ENCODE measurements around the gene TOMT. TPM values are rescaled to one million over a fixed set of nuclear protein-coding genes. Genes with fewer than 3 reads are reported as not detected.
"Not testable (repeated sequence)": the region's sequence is repeated elsewhere in the genome, so short reads cannot be mapped to it uniquely, and the experiment has no call there.

TOMT gene
- total RNA-seq, 1 donor from 2014 or later: not detected

GRCh38 chr11:72129381-72129780, 23.7 kb downstream of the TOMT start:
- no peaks in the 10 kb centered on the region for H3K36me3 Mint-ChIP-seq
- DNase-seq (ENCODE audit: low spot score in 2 of 2, unreplicated experiment in 2 of 2): no peak
- no peak overlapping the region for H3K27ac Mint-ChIP-seq
- peaks cover 25% of the 10 kb centered on the region for H3K9me3 Mint-ChIP-seq
- no peaks in the 10 kb centered on the region for H3K4me1 Mint-ChIP-seq
- TF ChIP-seq CTCF (IDR thresholded peaks at IDR 0.05; ENCODE audit: unreplicated experiment): no peak
- H3K4me3 Mint-ChIP-seq: no peak overlapping the region
- peaks cover 25% of the 10 kb centered on the region for H3K27me3 Mint-ChIP-seq (ENCODE audit: low read depth)

DNA sequence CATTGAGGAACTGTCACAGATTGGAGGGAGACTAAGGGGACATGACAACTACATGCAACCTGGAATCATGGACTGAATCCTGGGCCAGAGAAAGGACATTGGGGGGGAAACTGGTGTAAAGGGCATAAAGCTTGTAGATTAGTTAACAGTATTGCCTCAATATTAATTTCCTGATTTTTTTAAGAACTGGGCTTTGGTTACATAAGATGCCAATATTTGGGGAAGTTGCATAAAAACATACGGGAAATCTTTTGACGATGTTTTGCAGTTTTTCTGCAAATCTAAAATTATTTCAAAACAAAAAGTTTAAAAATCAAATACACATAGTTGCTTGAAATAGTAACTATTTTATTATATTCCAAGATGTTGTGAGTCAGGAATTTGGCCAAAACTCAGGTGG, 26.9 kb downstream of the TOMT start:
- Mint-ChIP-seq H3K4me1 (no peaks in the 10 kb centered on the region), H3K27me3 (ENCODE audit: low read depth) (peaks cover 25% of the 10 kb centered on the region), H3K36me3 (no peaks in the 10 kb centered on the region), H3K27ac (no peak overlapping the region), H3K9me3 (peaks cover 15% of the 10 kb centered on the region), H3K4me3 (no peak overlapping the region)
- no peak for TF ChIP-seq CTCF (IDR thresholded peaks at IDR 0.05; ENCODE audit: unreplicated experiment)
- DNase-seq (ENCODE audit: low spot score in 2 of 2, unreplicated experiment in 2 of 2): no peak

DNA sequence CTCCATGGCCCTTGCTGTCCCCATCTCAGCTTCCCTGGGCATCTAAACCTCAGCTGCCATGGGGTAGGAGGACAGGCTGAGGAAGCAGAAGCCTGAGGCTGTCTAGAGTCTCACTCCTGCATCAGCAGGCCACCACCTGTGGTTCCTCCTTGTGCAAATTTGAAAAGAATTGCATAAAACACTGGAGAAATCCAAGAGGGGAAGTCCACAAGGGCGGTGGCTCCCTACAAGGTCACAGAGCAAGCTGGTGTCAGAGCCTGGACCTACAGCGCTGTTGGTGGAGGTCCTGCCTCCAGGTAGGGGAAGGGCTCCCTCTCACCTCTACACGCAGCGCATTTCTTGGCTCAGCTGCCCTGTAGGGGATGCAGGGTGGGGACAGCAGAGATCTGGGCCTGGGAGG, 29.7 kb downstream of the TOMT start, which contains the start of gene FOLR3:
FOLR3 (plus strand) TSS at position 253 of the 400 bp plus-strand sequence. CDS start 228 bp downstream, outside the sequence.
- not testable (repeated sequence) for DNase-seq (ENCODE audit: low spot score in 2 of 2, unreplicated experiment in 2 of 2); H3K4me3 Mint-ChIP-seq; H3K9me3 Mint-ChIP-seq; H3K36me3 Mint-ChIP-seq; H3K4me1 Mint-ChIP-seq; H3K27ac Mint-ChIP-seq
- peaks cover 21% of the 10 kb centered on the region for H3K27me3 Mint-ChIP-seq (ENCODE audit: low read depth)

DNA sequence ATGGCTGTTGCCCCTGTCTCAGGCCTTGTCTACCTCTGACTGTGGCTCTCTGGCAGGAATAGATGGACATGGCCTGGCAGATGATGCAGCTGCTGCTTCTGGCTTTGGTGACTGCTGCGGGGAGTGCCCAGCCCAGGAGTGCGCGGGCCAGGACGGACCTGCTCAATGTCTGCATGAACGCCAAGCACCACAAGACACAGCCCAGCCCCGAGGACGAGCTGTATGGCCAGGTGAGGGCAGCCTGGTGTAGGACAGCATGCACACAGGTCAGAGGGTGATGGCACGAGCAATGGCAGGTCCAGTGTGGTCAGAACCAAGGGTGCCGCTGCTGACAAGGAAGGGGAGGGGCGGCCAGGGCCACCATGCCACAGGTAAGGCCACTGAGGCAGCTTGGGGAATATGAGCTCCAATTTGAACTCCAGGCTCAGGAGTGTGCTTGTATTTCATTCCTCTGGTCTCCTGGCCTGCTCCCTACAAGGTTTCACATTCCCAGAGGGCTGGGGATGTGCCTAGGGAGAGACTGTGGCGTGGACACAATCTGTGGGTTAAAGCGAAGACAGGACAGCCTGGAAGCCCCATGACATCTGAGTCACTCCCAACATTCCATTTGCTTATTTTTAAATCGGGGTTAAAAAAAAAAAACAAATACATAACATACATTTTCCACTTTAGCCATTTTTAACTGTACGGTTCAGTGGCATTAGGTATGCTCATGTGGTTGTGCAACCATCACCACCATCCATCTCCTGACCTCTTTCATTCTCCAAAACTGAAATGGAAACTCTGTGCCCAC, 30.4 kb downstream of the TOMT start:
- Mint-ChIP-seq H3K4me3 (no peak overlapping the region), H3K36me3 (no peaks in the 10 kb centered on the region), H3K9me3 (no peaks in the 10 kb centered on the region), H3K27ac (no peak overlapping the region), H3K27me3 (ENCODE audit: low read depth) (peaks cover 21% of the 10 kb centered on the region), H3K4me1 (no peaks in the 10 kb centered on the region)
- no peak for TF ChIP-seq CTCF (IDR thresholded peaks at IDR 0.05; ENCODE audit: unreplicated experiment)
- no peak for DNase-seq (ENCODE audit: low spot score in 2 of 2, unreplicated experiment in 2 of 2)

GRCh38 chr11:72136684-72137262, 31.0 kb downstream of the TOMT start:
- no peak overlapping the region for H3K27ac Mint-ChIP-seq
- peaks cover 17% of the 10 kb centered on the region for H3K27me3 Mint-ChIP-seq (ENCODE audit: low read depth)
- no peak for TF ChIP-seq CTCF (IDR thresholded peaks at IDR 0.05; ENCODE audit: unreplicated experiment)
- no peaks in the 10 kb centered on the region for H3K9me3 Mint-ChIP-seq
- H3K4me1 Mint-ChIP-seq: peaks cover 4% of the 10 kb centered on the region
- no peak overlapping the region for H3K4me3 Mint-ChIP-seq
- H3K36me3 Mint-ChIP-seq: no peaks in the 10 kb centered on the region
- no peak for DNase-seq (ENCODE audit: low spot score in 2 of 2, unreplicated experiment in 2 of 2)

DNA sequence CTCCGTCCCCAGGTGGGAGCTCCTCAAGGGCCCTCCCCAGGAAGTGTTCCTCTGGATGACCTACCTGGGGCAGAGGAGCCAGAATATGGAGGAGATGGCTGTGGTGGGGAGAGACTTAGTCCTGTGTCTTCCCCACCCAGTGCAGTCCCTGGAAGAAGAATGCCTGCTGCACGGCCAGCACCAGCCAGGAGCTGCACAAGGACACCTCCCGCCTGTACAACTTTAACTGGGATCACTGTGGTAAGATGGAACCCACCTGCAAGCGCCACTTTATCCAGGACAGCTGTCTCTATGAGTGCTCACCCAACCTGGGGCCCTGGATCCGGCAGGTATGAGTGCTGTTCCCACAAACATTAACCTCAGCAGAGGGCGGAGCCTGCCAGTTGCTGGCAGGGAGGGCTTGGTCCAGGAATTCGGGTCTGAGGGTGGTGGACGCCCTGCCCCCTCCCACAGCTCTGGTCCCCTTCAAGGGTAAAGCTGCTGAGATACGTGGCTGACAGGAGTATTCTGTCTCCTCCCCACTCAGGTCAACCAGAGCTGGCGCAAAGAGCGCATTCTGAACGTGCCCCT, 33.2 kb downstream of the TOMT start:
- Mint-ChIP-seq H3K4me3 (no peak overlapping the region), H3K4me1 (peaks cover 10% of the 10 kb centered on the region), H3K36me3 (no peaks in the 10 kb centered on the region), H3K9me3 (no peaks in the 10 kb centered on the region), H3K27ac (no peak overlapping the region), H3K27me3 (ENCODE audit: low read depth) (no peaks in the 10 kb centered on the region)
- no peak for DNase-seq (ENCODE audit: low spot score in 2 of 2, unreplicated experiment in 2 of 2)
- no peak for TF ChIP-seq CTCF (IDR thresholded peaks at IDR 0.05; ENCODE audit: unreplicated experiment)

All from mesothelial cell of epicardium (in vitro differentiated cells).